Activated CD8-positive, alpha-beta memory T cell treated with anti-CD3 and anti-CD28 coated beads for 1 hour (primary cell): ENCODE results near the gene ZNF580.

Experiments
- DNase-seq, 2 donors: peaks; one replicate each; pipeline ENCODE4 v3.0.0-alpha.2; 2020; ENCODE audit warnings: low read depth in 1 of 2; ENCODE audit errors: extremely low read depth in 1 of 2

The ZNF580 gene

GRCh38 chr19:55690109-55690768 lies 49.4 kb downstream of the ZNF580 start:
- DNase-seq: no peak

- DNase-seq: no peak
Observed at GRCh38 chr19:55690769-55691545, 50.2 kb downstream of the ZNF580 start.

GRCh38 chr19:55691561-55692481 lies 51.0 kb downstream of the ZNF580 start:
- no peak for DNase-seq

DNA sequence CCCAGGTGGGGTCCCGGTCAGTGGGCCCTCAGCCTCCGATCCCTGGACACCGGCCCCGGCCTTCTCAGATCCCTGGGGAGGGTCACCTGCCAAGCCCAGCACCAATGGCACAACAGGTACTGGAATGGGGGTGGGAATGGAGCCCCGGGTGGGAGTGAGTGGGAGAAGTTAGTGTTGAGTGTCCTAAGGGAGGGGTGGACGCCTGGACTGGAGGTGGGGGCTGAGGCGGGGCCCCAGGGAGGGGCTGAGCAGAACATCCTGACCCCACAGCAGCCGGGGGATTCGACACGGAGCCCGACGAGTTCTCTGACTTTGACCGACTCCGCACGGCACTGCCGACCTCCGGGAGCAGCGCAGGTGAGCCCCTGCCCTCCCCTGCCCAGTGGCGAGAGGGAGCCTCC lies 51.9 kb downstream of the ZNF580 start:
- no peak for DNase-seq
